Measurements from ENCODE around the gene HTRA2.

HTRA2 gene

DNA sequence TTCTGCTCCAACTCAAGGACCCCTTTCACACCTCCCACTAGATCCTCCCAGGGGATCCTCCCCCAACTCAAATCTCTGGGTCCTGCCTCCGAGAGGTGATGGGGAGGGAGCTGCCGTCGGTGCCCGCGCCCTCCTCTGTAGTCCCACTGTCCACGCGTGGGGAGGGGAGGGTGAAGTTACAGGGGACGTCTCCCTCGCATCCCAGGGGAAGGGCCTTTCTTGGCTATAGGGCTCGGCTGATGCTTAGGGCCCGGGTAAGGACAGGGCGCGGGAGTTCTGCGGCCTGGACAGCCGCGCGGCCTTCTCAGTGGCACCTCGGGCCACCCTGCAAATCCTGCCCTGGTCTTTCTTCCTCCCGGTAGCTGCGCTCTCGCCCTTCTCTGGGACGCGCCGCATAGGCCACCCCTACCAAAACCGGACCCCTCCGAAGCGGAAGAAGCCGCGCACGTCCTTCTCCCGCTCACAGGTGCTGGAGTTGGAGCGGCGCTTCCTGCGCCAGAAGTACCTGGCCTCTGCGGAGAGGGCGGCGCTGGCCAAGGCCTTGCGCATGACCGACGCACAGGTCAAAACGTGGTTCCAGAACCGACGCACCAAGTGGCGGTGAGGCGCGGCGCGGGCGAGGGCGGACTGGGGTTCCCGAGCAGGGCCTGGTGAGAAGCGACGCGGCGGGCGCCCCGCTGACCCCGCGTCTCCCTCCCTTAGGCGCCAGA is 14.3 kb upstream of the HTRA2 start:
- TF ChIP-seq, protein P1, sequence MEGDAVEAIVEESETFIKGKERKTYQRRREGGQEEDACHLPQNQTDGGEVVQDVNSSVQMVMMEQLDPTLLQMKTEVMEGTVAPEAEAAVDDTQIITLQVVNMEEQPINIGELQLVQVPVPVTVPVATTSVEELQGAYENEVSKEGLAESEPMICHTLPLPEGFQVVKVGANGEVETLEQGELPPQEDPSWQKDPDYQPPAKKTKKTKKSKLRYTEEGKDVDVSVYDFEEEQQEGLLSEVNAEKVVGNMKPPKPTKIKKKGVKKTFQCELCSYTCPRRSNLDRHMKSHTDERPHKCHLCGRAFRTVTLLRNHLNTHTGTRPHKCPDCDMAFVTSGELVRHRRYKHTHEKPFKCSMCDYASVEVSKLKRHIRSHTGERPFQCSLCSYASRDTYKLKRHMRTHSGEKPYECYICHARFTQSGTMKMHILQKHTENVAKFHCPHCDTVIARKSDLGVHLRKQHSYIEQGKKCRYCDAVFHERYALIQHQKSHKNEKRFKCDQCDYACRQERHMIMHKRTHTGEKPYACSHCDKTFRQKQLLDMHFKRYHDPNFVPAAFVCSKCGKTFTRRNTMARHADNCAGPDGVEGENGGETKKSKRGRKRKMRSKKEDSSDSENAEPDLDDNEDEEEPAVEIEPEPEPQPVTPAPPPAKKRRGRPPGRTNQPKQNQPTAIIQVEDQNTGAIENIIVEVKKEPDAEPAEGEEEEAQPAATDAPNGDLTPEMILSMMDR (IDR thresholded peaks at IDR 0.05; ENCODE audit: low read depth, low read length): no peak
- H3K4me3 ChIP-seq (ENCODE audit: low read depth, low read length): no peak overlapping the region

DNA sequence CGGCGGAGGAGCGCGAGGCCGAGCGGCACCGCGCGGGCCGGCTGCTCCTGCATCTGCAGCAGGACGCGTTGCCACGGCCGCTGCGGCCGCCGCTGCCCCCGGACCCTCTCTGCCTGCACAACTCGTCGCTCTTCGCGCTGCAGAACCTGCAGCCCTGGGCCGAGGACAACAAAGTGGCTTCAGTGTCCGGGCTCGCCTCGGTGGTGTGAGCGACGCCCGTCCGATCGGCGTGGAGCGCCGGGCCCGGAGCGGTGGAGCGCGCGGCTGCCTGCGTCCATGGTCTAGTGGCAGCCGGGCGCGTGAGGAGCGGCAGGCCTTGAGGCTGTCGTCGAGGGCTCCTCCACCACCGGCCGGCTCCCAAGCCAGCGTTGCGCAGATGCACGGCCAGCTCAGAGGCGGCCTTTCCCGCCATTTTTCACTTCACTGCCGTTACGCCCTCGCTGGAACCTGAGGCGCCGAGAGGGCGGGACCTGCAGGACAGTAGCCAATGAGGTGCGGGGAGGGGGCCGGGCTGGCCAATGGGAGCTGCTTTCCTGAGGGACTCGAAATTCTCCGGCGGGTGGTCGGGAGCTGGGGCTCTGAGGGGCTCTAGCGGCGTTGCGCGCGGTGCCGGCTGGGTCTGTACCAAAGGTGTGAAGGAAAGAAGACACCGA is 13.6 kb upstream of the HTRA2 start:
- H3K4me3 ChIP-seq (ENCODE audit: low read depth, low read length): no peak overlapping the region

DNA sequence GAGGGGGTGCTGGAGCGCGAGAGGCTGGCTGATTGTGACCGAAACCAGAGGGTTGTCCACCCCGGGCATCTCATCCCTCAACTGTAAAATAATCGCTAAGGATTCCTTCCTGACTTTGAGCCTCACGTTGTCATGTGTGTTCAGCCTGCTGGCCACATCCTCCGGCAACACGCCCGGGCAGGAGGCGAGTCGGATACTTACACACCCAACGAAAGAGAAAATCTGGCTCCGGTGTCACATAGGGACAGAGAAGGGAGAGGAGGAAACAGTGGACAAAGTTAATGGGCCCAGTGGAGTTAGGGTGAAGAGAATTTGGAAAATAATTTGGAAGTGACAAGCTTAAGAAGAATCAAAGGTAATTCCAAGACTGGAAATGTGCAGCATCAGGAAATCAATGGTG is 13.1 kb upstream of the HTRA2 start:
- TF ChIP-seq, protein P1 (IDR thresholded peaks at IDR 0.05; ENCODE audit: low read depth, low read length): no peak
- H3K4me3 ChIP-seq (ENCODE audit: low read depth, low read length): no peak overlapping the region

More for the DNA sequence above, 13.6 kb upstream of the HTRA2 start:
- TF ChIP-seq, protein P1 (IDR thresholded peaks at IDR 0.05; ENCODE audit: low read depth, low read length): no peak

DNA sequence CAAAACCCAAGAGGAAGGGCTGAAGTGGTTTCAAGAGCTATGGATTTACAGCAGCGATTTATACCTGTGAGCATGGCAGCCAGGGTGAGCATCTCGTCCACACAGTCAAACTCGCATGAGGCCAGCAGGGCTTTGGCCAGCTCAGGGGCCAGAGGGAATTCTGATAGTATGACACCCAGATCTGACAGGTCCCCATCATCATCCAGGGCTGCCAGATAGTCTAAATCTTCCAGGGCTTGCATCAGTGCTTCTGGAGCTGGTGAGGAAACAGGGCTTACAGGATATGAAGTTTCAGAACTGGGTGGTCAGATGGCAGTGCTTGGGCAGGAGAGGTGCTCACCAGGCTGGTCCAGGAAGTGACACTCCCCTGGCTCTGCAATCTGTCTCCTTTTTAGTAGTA is 7.2 kb upstream of the HTRA2 start:
- no peak overlapping the region for H3K4me3 ChIP-seq (ENCODE audit: low read depth, low read length)
- TF ChIP-seq, protein P1 (IDR thresholded peaks at IDR 0.05; ENCODE audit: low read depth, low read length): no peak

DNA sequence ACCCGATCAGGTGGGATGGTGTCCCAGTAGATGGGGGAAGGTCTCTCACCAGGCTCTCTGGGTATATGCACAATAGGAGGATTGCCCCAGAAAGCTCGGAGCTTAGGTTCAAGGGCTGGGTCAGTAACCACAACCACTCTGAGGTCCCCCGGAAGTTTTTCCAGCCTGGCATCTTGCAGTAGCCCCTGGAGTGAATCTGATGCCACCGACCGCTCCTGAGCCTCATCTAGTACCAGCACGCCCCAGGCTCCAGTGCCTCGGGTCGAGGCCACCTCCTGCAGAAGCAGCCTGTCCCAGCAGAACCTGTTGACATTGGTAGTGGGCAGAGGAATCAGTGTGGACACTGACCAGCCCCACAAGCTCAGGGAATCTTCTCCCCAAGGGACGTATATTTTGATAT is 5.7 kb upstream of the HTRA2 start:
- TF ChIP-seq, protein P1 (IDR thresholded peaks at IDR 0.05; ENCODE audit: low read depth, low read length): no peak
- H3K4me3 ChIP-seq (ENCODE audit: low read depth, low read length): no peak overlapping the region

DNA sequence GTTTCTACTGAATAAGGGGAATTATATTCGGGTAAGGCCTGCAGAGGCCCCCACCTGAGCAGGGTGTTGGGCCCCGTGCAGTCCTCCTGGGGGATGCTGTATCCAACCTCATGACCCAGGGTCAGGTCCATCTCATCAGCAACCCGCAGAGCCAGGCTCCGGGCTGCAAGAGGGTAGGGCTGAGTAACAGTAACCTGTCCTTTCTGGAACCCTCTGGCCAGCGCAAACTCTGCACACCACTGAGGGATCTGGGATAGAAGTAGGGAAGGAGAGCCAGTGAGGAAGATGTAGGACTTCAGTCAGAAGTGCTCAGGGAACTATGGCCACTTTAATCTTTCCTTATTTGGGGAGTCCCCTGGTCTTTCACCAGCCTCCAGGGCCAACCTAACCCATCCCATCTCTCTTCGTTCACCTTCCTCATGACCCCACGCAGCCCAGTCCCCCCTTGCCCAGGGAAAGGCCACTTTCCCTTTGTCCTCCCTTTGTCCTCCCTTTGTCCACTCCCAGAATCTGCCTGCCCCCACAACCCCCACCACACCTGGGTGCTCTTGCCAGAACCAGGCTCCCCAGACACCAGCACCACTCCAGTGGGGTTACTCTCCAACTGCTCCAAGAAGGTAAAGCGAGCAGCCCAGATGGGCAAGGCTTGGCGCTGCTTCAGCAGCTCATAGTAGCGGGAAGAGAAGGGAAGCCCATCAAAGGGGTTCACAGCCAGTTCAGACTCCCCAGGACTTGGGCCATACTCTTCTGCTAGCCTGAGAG is 4.6 kb upstream of the HTRA2 start:
- H3K4me3 ChIP-seq (ENCODE audit: low read depth, low read length): no peak overlapping the region
- TF ChIP-seq, protein P1 (IDR thresholded peaks at IDR 0.05; ENCODE audit: low read depth, low read length): no peak
